Duodenal mucosa (tissue), 2 donors: Measurements from ENCODE around the gene BTG4.

ENCODE experiments used
- H3K27ac ChIP-seq: one replicate; pipeline ENCODE4 v1.7.0; 2013; ENCODE audit warnings: low read depth, low read length
- H3K27me3 ChIP-seq, 2 donors: one replicate each; pipeline ENCODE4 v1.7.0; 2013; ENCODE audit warnings: low read length in 2 of 2, control low read depth in 1 of 2; ENCODE audit not compliant: insufficient read depth in 2 of 2, control insufficient read depth in 1 of 2
- H3K36me3 ChIP-seq, 2 donors: one replicate each; pipeline ENCODE4 v1.7.0; 2013; ENCODE audit warnings: low read length in 2 of 2, control low read depth in 1 of 2; ENCODE audit not compliant: insufficient read depth in 2 of 2, control insufficient read depth in 1 of 2
- H3K4me1 ChIP-seq, 2 donors: one replicate each; pipeline ENCODE4 v1.7.0; 2013; ENCODE audit warnings: low read length in 2 of 2, control low read depth in 1 of 2; ENCODE audit not compliant: insufficient read depth in 2 of 2, control insufficient read depth in 1 of 2
- H3K4me3 ChIP-seq, 2 donors: one replicate each; pipeline ENCODE4 v1.7.0; 2013; ENCODE audit warnings: low read length in 2 of 2, low read depth in 1 of 2
- H3K9ac ChIP-seq, 2 donors: one replicate each; pipeline ENCODE4 v1.7.0; 2013; ENCODE audit warnings: low read length in 2 of 2, low read depth in 1 of 2
- H3K9me3 ChIP-seq, 2 donors: one replicate each; pipeline ENCODE4 v1.7.0; 2013; ENCODE audit warnings: low read length in 2 of 2, control low read depth in 1 of 2; ENCODE audit not compliant: control insufficient read depth in 1 of 2

The BTG4 gene

DNA sequence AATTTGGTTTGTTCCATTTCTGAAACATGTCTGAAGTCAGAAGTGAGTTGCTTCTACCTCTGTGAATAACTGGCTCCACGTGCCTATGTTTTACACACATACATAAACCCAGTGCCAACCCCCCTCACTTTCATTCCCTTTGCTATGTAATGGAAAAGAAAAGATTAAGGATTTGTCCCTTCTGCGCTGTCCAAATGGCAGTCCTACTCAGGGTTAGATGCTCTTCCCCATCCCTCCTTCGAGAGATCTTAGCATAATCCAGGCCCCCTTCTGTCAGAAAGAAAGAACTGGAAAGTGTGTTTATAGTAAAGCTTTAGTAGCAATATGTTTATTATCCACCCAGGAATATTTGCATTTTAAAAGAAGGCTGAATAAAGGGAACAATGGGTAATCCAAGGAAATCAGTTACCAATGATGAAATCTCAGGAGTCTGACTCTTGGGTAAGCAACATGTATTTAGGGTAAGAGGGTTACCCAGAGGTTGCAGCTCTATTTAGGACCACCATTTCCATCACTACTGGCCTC is 25.2 kb upstream of the BTG4 start:
- H3K9ac ChIP-seq: no peak overlapping the region
- H3K36me3 ChIP-seq: no peaks in the 10 kb centered on the region
- no peak overlapping the region for H3K4me3 ChIP-seq
- no peaks in the 10 kb centered on the region for H3K9me3 ChIP-seq
- peaks cover 0 to 6% of the 10 kb centered on the region in 2 donors for H3K4me1 ChIP-seq
- H3K27ac ChIP-seq: no peak overlapping the region
- peaks cover 35 to 60% of the 10 kb centered on the region in 2 donors for H3K27me3 ChIP-seq

DNA sequence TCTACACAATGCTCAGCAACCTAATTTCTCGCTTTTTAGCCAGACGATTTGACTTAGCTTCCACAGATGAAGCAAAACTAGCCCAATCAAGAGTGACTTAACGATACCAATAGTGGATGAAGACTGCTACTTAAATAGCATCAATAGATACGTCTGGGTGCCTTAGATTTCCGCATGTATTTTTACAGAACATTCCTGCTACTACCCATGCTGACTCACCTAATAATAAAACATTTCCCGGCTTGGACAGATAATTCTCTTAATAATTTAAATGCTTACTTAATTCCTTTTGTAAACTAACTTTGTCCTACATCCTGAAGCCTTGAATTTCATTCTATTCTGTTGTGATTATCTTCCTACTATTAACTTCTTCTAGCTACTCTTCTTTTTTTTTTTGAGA is 23.1 kb upstream of the BTG4 start:
- no peaks in the 10 kb centered on the region for H3K36me3 ChIP-seq
- no peaks in the 10 kb centered on the region for H3K9me3 ChIP-seq
- no peak overlapping the region for H3K4me3 ChIP-seq
- no peak overlapping the region for H3K27ac ChIP-seq
- peaks cover 15 to 41% of the 10 kb centered on the region in 2 donors for H3K27me3 ChIP-seq
- no peak overlapping the region for H3K9ac ChIP-seq
- H3K4me1 ChIP-seq: peaks cover 0 to 6% of the 10 kb centered on the region in 2 donors

DNA sequence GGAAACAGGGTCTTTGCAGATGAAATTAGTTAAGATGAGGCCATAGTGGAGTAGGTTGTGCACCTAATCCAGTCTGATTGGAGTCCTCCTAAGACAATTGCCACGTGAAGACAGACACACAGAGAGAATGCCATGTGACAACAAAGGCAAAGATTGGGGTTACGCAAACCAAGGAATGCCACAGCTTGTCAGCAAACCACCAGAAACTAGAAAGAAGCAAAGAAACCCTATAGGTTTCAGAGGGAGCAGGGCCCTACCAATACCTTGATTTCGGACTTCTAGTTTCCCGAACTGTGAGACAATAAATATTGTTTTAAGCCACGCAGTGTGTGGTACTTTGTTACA is 20.2 kb upstream of the BTG4 start:
- no peak overlapping the region for H3K9ac ChIP-seq
- H3K27me3 ChIP-seq: peaks cover 0 to 17% of the 10 kb centered on the region in 2 donors
- no peak overlapping the region for H3K27ac ChIP-seq
- H3K4me1 ChIP-seq: no peaks in the 10 kb centered on the region
- H3K4me3 ChIP-seq: no peak overlapping the region
- no peaks in the 10 kb centered on the region for H3K9me3 ChIP-seq
- H3K36me3 ChIP-seq: no peaks in the 10 kb centered on the region

DNA sequence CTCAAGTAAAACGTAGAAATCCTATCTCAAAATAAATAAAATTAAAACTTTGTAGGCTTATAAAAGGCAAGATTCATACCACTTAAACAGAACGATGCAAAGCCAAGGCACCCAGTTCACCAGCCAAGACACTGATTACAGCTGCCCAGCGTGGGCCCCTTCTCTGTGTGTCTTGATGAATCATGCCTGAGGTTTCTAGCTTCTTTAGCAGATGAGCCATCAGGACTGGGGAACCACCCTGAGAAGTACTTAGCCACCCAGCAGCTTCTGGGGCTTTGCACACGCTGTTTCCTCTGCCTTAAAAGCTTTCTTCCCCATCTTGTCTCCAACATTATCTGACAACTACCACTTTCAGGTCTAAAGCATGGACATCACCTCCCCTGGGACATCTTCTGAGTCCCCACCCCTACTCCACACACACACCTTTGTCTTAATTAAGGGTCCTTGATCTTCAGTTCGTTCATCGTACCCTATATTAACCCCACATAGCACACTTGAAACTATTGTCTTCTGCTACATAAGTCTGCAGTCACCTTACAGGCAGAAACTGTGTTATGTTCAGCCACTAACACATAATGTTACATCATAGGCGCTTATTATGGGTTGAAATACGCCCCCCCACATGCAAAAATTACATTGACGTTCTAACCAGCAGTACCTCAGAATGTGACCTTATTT is 19.6 kb upstream of the BTG4 start:
- Histone ChIP-seq H3K4me3 (no peak overlapping the region), H3K9ac (no peak overlapping the region), H3K9me3 (no peaks in the 10 kb centered on the region), H3K27ac (no peak overlapping the region), H3K27me3 (peaks cover 0 to 17% of the 10 kb centered on the region in 2 donors), H3K4me1 (no peaks in the 10 kb centered on the region), H3K36me3 (no peaks in the 10 kb centered on the region)

DNA sequence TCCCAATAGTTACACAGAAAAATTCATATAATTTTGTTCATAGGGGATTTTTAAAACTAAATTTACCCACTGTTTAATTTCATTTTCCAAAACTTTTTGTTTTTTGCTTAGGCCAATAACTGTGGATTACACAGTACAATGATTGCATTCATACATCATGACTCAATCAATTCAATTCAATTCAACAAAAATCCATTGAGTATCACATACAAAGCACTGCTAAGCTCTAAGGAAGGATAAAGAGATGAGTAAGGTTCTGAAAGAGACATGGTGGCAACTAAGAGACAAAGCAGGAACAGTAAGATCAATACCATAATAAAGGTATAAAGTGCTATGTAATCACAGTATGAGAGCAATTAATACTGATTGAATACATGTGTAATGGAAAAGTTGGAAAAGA is 18.9 kb upstream of the BTG4 start:
- no peaks in the 10 kb centered on the region for H3K4me1 ChIP-seq
- no peaks in the 10 kb centered on the region for H3K36me3 ChIP-seq
- peaks cover 0 to 17% of the 10 kb centered on the region in 2 donors for H3K27me3 ChIP-seq
- no peak overlapping the region for H3K27ac ChIP-seq
- no peaks in the 10 kb centered on the region for H3K9me3 ChIP-seq
- H3K9ac ChIP-seq: no peak overlapping the region
- H3K4me3 ChIP-seq: no peak overlapping the region

DNA sequence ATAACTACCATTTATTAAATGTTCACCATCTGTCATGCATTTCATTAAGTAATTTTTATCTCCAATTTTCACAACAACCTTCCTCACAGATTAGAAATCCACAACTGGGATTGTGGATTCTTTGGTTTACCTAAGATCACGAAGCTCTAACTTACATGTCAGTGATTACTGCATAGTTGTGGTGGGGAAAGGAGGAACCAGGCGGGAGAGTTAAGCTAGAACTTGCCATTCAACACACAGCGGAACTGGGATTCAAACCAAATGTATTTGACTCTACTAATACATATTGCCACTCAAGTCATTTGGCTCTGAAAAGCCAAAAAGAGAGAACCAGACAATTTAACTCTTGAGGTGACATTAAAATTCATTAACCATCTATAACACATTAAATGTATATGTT is 17.9 kb upstream of the BTG4 start:
- no peak overlapping the region for H3K27ac ChIP-seq
- H3K9me3 ChIP-seq: no peaks in the 10 kb centered on the region
- no peak overlapping the region for H3K9ac ChIP-seq
- peaks cover 0 to 11% of the 10 kb centered on the region in 2 donors for H3K27me3 ChIP-seq
- no peaks in the 10 kb centered on the region for H3K4me1 ChIP-seq
- H3K4me3 ChIP-seq: no peak overlapping the region
- no peaks in the 10 kb centered on the region for H3K36me3 ChIP-seq

DNA sequence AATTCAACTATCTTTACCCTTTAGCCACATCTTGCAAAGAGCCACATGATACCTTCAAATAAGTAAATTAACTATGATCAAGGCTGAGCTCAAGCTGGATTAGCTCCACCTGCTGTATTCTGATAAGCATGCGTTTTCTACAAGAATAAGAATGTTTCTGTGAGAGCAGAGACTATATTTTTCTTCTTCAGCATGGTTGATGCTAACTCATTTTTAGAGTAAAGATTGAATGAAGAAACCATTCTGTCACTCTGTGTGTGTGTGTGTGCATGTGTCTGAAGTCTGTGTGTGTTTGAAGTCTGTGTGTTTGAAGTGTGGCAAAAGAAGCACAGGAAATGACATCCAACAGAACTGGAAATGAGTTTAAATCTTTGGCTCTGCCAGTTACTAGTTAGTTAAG is 16.4 kb upstream of the BTG4 start:
- no peak overlapping the region for H3K4me3 ChIP-seq
- H3K36me3 ChIP-seq: no peaks in the 10 kb centered on the region
- H3K9ac ChIP-seq: no peak overlapping the region
- no peak overlapping the region for H3K27ac ChIP-seq
- peaks cover 0 to under 1% of the 10 kb centered on the region in 2 donors for H3K27me3 ChIP-seq
- H3K4me1 ChIP-seq: no peaks in the 10 kb centered on the region
- H3K9me3 ChIP-seq: no peaks in the 10 kb centered on the region

DNA sequence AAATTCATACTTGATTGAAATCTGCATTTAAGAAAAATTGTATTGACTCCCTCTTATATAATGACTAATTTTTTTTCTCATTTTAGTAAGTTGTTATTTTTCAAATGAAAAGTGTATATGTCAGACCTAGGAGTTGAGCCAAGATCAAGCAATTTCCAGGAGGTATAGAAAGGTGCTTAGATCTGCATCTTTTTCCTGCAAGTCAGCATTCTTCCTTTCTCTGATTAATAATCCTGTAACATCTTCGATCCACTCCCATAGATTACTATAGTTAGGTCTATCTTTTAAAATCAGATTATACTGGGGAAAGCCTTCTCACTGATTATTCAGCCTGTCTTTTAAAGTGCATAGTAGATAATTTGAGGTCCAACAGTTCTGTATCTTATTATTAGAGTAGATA is 15.1 kb upstream of the BTG4 start:
- Histone ChIP-seq H3K4me1 (no peaks in the 10 kb centered on the region), H3K4me3 (no peak overlapping the region), H3K36me3 (no peaks in the 10 kb centered on the region), H3K27me3 (no peaks in the 10 kb centered on the region), H3K9ac (no peak overlapping the region), H3K27ac (no peak overlapping the region), H3K9me3 (no peaks in the 10 kb centered on the region)

DNA sequence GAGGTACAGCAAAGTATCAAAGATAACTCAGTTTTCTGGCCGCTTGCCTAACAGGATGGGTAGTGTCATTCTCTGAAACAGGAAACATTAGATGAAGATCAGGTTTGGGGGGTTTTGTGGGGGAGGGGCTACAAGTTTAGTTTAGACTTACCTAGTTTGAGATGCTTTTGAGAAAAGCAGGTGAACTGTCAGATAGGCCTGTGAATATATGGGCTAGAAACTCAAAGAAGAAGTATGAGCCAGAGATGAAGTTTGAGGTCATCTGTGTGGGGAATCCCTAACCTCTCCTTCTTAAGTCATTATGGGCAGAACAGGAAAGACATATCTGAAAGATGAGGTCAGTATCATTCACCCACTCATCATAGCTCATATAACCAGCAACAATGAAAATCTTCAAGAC is 14.3 kb upstream of the BTG4 start:
- H3K4me3 ChIP-seq: no peak overlapping the region
- no peak overlapping the region for H3K9ac ChIP-seq
- peaks cover 0 to 4% of the 10 kb centered on the region in 2 donors for H3K27me3 ChIP-seq
- H3K4me1 ChIP-seq: no peaks in the 10 kb centered on the region
- no peaks in the 10 kb centered on the region for H3K36me3 ChIP-seq
- no peaks in the 10 kb centered on the region for H3K9me3 ChIP-seq
- H3K27ac ChIP-seq: no peak overlapping the region

DNA sequence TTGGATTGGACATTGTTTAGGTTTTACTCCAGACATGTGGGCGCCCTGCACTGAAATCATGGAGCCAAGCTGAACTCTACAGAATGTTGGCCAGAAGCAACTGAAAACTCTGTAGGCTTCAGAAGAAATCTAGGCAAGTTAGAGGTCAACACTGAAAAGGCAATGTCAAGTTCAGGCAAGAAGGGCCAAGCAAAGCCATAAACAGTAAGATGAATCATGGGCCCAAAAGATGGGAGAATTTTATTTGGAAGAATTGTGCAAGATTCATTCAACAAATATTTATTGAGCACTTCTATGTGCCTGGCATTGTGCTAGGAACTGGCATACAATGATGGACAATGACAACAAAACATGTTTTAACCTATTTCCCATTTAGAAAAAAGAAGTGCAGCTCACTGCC is 13.3 kb upstream of the BTG4 start:
- Histone ChIP-seq H3K36me3 (no peaks in the 10 kb centered on the region), H3K4me3 (no peak overlapping the region), H3K27me3 (peaks cover 0 to 4% of the 10 kb centered on the region in 2 donors), H3K9me3 (no peaks in the 10 kb centered on the region), H3K9ac (no peak overlapping the region), H3K27ac (no peak overlapping the region), H3K4me1 (no peaks in the 10 kb centered on the region)
